Hepatocyte (in vitro differentiated cells): ENCODE measurements around the gene FANCD2. TPM values are rescaled to one million over a fixed set of nuclear protein-coding genes. Genes with fewer than 3 reads are reported as not detected.

Experiments used
- DNase-seq: peaks from one replicate; pipeline ENCODE4 v3.0.0-alpha.2; 2016; ENCODE audit warnings: low spot score
- H2AFZ ChIP-seq: fragments of 200-600 bp; sonication (generic); 2 replicates; pipeline ENCODE4 v1.6.0; 2016; ENCODE audit warnings: antibody characterized with exemption, mild to moderate bottlenecking
- H3K27ac ChIP-seq: fragments of 200-600 bp; sonication (generic); 2 replicates; pipeline ENCODE4 v1.5.1; 2016; ENCODE audit warnings: mild to moderate bottlenecking
- H3K27me3 ChIP-seq: fragments of 200-600 bp; sonication (generic); 2 replicates; pipeline ENCODE4 v1.6.1; 2016
- H3K36me3 ChIP-seq: fragments of 200-600 bp; sonication (generic); replicated peaks from 2 replicates; pipeline ENCODE4 v1.5.1; 2016; ENCODE audit warnings: low read depth; ENCODE audit not compliant: insufficient read depth
- H3K4me1 ChIP-seq: fragments of 200-600 bp; sonication (generic); 2 replicates; pipeline ENCODE4 v1.5.1; 2016; ENCODE audit warnings: mild to moderate bottlenecking, moderate library complexity; ENCODE audit not compliant: insufficient read depth
- H3K4me2 ChIP-seq: fragments of 200-600 bp; sonication (generic); 2 replicates; pipeline ENCODE4 v1.6.0; 2016
- H3K4me3 ChIP-seq: fragments of 200-600 bp; sonication (generic); 2 replicates; pipeline ENCODE4 v1.5.1; 2016; ENCODE audit warnings: mild to moderate bottlenecking
- H3K79me2 ChIP-seq: fragments of 200-600 bp; sonication (generic); 2 replicates; pipeline ENCODE4 v1.6.0; 2017; ENCODE audit warnings: mild to moderate bottlenecking
- H3K9me2 ChIP-seq: fragments of 200-600 bp; sonication (generic); replicated peaks from 2 replicates; pipeline ENCODE4 v1.6.0; 2017; ENCODE audit warnings: mild to moderate bottlenecking; ENCODE audit not compliant: insufficient read depth
- H3K9me3 ChIP-seq: fragments of 200-600 bp; sonication (generic); 2 replicates; pipeline ENCODE4 v1.5.1; 2016; ENCODE audit warnings: low read depth, mild to moderate bottlenecking
- H4K20me1 ChIP-seq: fragments of 200-600 bp; sonication (generic); 2 replicates; pipeline ENCODE4 v1.6.0; 2016; ENCODE audit warnings: mild to moderate bottlenecking; ENCODE audit not compliant: insufficient read depth, poor library complexity, severe bottlenecking
- CTCF ChIP-seq: fragments of 200-600 bp; sonication (generic); IDR thresholded peaks from 2 replicates; pipeline ENCODE4 v1.5.1; 2016; ENCODE audit warnings: antibody characterized with exemption, mild to moderate bottlenecking; ENCODE audit not compliant: poor library complexity
- EZH2 ChIP-seq: fragments of 200-600 bp; sonication (generic); IDR thresholded peaks from 2 replicates; pipeline ENCODE4 v1.6.1; 2016; ENCODE audit warnings: antibody characterized with exemption, mild to moderate bottlenecking, borderline replicate concordance
- EZH2phosphoT487 ChIP-seq: fragments of 200-600 bp; sonication (generic); IDR thresholded peaks from one replicate; pipeline ENCODE4 v1.6.1; 2018; ENCODE audit warnings: antibody characterized with exemption, mild to moderate bottlenecking, low read depth, moderate library complexity; ENCODE audit not compliant: unreplicated experiment, severe bottlenecking
- WGBS: methylation state at CpG from one replicate; pipeline ENCODE4 v1.1.6; 2016; ENCODE audit warnings: low lambda C conversion rate; ENCODE audit errors: missing lambda C conversion rate; 5-methylcytosine and 5-hydroxymethylcytosine counted together
- polyA plus RNA-seq: library from polyadenylated mRNA; unstranded; fragments of >200 nt; fragmentation: Nextera tagmentation; extraction: Ambion mirVana; gene quantifications from 2 replicates; pipeline ENCODE4 v1.2.1, GENCODE V29; 2016
- small RNA-seq: library from RNA; depleted of rRNA; stranded (forward); fragments of <200 nt; gene quantifications from one replicate; pipeline ENCODE3, GENCODE V24; 2014
- total RNA-seq: library from RNA; depleted of rRNA; stranded (reverse); fragments of >200 nt; gene quantifications from 2 replicates; pipeline ENCODE4 v1.2.3, GENCODE V29; 2014

Gene FANCD2
- total and polyA plus RNA-seq, 2 experiments from 2014 or later: 5.3 to 8.8 TPM

- no peaks in the 10 kb centered on the region for H3K9me2 ChIP-seq
- TF ChIP-seq CTCF (no peak), EZH2phosphoT487 (no peak), EZH2 (no peak)
- H3K27me3 ChIP-seq: no peaks in the 10 kb centered on the region
- peaks cover 9% of the 10 kb centered on the region for H3K36me3 ChIP-seq
- H3K9me3 ChIP-seq: no peaks in the 10 kb centered on the region
- peaks cover 9% of the 10 kb centered on the region for H4K20me1 ChIP-seq
- H3K27ac ChIP-seq: no peak overlapping the region
- 83% methylated on average over 6 of the region's 6 CpGs for WGBS
- no peak overlapping the region for H3K4me2 ChIP-seq
- peaks cover 20% of the 10 kb centered on the region for H3K79me2 ChIP-seq
- H3K4me3 ChIP-seq: no peak overlapping the region
- no peaks in the 10 kb centered on the region for H3K4me1 ChIP-seq
- DNase-seq: no peak
- H2AFZ ChIP-seq: no peak overlapping the region
Measured at GRCh38 chr3:10150987-10151386, 124.8 kb downstream of the FANCD2 start.

Small RNAs within 50 kb of the gene (small RNA-seq; reads per million reads assigned to genes)
- not detected for gene CYCSP10
- not detected for gene RNU6-670P

Other genes with a start within 250 kb of the FANCD2 start
- gene TADA3, start 234.0 kb upstream of the FANCD2 start, total RNA-seq: 65.5 and 70.4 TPM in 2 replicates
- gene TADA3, start 234.0 kb upstream of the FANCD2 start, polyA plus RNA-seq: 55.5 and 61.2 TPM in 2 replicates
- gene ARPC4, start 233.4 kb upstream of the FANCD2 start, total RNA-seq: 175 and 182 TPM in 2 replicates
- gene ARPC4, start 233.4 kb upstream of the FANCD2 start, polyA plus RNA-seq: 132 and 149 TPM in 2 replicates
- gene TTLL3, start 216.2 kb upstream of the FANCD2 start, total RNA-seq: 20.5 and 21.5 TPM in 2 replicates
- 27.4 and 52.2 TPM in 2 replicates for gene TTLL3, start 216.2 kb upstream of the FANCD2 start, polyA plus RNA-seq
- 37.4 and 38.7 TPM in 2 replicates for gene RPUSD3, start 182.4 kb upstream of the FANCD2 start, total RNA-seq
- gene RPUSD3, start 182.4 kb upstream of the FANCD2 start, polyA plus RNA-seq: 74.7 and 82.3 TPM in 2 replicates
- 16.6 and 20.4 TPM in 2 replicates for gene CIDEC, start 146.2 kb upstream of the FANCD2 start, total RNA-seq
- 28.7 and 37.3 TPM in 2 replicates for gene CIDEC, start 146.2 kb upstream of the FANCD2 start, polyA plus RNA-seq
- gene JAGN1, start 135.8 kb upstream of the FANCD2 start, total RNA-seq: 61.4 and 73.8 TPM in 2 replicates
- gene JAGN1, start 135.8 kb upstream of the FANCD2 start, polyA plus RNA-seq: 70.2 and 83.5 TPM in 2 replicates
- 9.1 and 10.2 TPM in 2 replicates for gene IL17RE, start 123.6 kb upstream of the FANCD2 start, total RNA-seq
- 6.3 and 6.8 TPM in 2 replicates for gene IL17RE, start 123.6 kb upstream of the FANCD2 start, polyA plus RNA-seq
- 27.3 and 39.4 TPM in 2 replicates for gene IL17RC, start 109.3 kb upstream of the FANCD2 start, total RNA-seq
- 47.8 and 48.5 TPM in 2 replicates for gene IL17RC, start 109.3 kb upstream of the FANCD2 start, polyA plus RNA-seq
- 40.5 and 43.9 TPM in 2 replicates for gene CRELD1, start 92.6 kb upstream of the FANCD2 start, total RNA-seq
- 82.9 and 83.6 TPM in 2 replicates for gene CRELD1, start 92.6 kb upstream of the FANCD2 start, polyA plus RNA-seq
- gene PRRT3, start 74.0 kb upstream of the FANCD2 start, total RNA-seq: 1.1 and 2.5 TPM in 2 replicates
- 2.0 and 4.0 TPM in 2 replicates for gene PRRT3, start 74.0 kb upstream of the FANCD2 start, polyA plus RNA-seq
- 116 and 133 TPM in 2 replicates for gene EMC3, start 39.6 kb upstream of the FANCD2 start, total RNA-seq
- gene EMC3, start 39.6 kb upstream of the FANCD2 start, polyA plus RNA-seq: 147 and 151 TPM in 2 replicates
- not detected in 2 replicates for gene FANCD2OS, start 81.8 kb downstream of the FANCD2 start, total RNA-seq
- not detected in 2 replicates for gene FANCD2OS, start 81.8 kb downstream of the FANCD2 start, polyA plus RNA-seq
- 105 and 112 TPM in 2 replicates for gene BRK1, start 89.2 kb downstream of the FANCD2 start, total RNA-seq
- 186 and 188 TPM in 2 replicates for gene BRK1, start 89.2 kb downstream of the FANCD2 start, polyA plus RNA-seq
- 54.3 and 57.9 TPM in 2 replicates for gene VHL, start 115.3 kb downstream of the FANCD2 start, total RNA-seq
- 21.8 and 32.1 TPM in 2 replicates for gene VHL, start 115.3 kb downstream of the FANCD2 start, polyA plus RNA-seq
- 3.7 and 4.0 TPM in 2 replicates for gene IRAK2, start 138.5 kb downstream of the FANCD2 start, total RNA-seq
- gene IRAK2, start 138.5 kb downstream of the FANCD2 start, polyA plus RNA-seq: 2.3 and 2.5 TPM in 2 replicates
- 22.6 and 24.5 TPM in 2 replicates for gene TATDN2, start 222.0 kb downstream of the FANCD2 start, total RNA-seq
- 6.5 and 9.3 TPM in 2 replicates for gene TATDN2, start 222.0 kb downstream of the FANCD2 start, polyA plus RNA-seq